Measurements from ENCODE around the gene EFCC1. TPM values are rescaled to one million over a fixed set of nuclear protein-coding genes. Genes with fewer than 3 reads are reported as not detected.
"Not testable (repeated sequence)": the region's sequence is repeated elsewhere in the genome, so short reads cannot be mapped to it uniquely, and the experiment has no call there.

EFCC1 gene
- total and polyA plus RNA-seq, 3 experiments from 2014 or later: 0.11 to 0.22 TPM; not detected in 1

DNA sequence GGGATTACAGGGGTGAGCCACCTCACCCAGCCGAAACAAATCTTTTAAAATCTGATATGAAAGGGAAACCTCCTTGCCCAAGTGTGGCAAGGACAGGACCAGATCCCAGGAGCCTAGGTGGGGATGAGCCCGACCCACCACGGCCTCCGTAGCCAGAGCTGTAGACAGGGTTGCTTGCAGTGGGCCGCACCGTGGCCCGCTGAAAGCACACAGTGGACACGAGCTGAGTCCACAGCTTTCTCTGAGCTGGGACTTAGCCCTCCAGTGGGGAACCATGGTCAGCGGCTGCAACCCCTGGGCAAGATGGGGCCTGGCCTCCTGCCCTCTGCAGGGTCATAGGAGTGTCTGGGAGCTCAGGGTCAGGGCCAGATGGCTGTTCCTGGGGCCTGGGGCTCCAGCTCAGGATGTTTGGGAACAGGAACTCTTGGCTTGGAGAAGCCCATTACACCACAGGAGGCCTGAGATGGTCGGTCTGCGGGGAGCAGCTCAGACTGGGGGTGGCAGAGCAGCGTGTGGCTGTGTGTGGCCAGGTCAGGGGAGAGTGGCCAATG lies 84.1 kb downstream of the EFCC1 start:
- no peaks in the 10 kb centered on the region for H3K9me3 ChIP-seq (ENCODE audit: low read length)
- Mint-ChIP-seq H3K4me1 (peaks cover 0 to 4% (median 2%) of the 10 kb centered on the region in 3 donors), H3K4me3 (no peak overlapping the region), H3K27ac (peak overlapping the region in 1 of 8 donors; percentile 43), H3K9me3 (no peaks in the 10 kb centered on the region), H3K36me3 (no peaks in the 10 kb centered on the region), H3K27me3 (no peaks in the 10 kb centered on the region)
- no peak overlapping the region for H3K4me3 ChIP-seq (ENCODE audit: low read length)
- ChIA-PET POLR2A (no interaction called here), CTCF (interaction anchor here (1.0 kb wide), 1 partner anchor 115 kb away, joined by 4 read pairs; no protein-coding TSS in a partner anchor)
- no peak for DNase-seq
- H3K4me1 ChIP-seq (ENCODE audit: insufficient read depth, low read length): no peaks in the 10 kb centered on the region
- no peaks in the 10 kb centered on the region for H3K36me3 ChIP-seq (ENCODE audit: insufficient read depth, low read length)
- no peaks in the 10 kb centered on the region for H3K27me3 ChIP-seq (ENCODE audit: insufficient read depth, low read length, poor library complexity, severe bottlenecking)
- H3K27ac ChIP-seq (ENCODE audit: low read depth, low read length): no peak overlapping the region

GRCh38 chr3:129085818-129086217 lies 84.7 kb downstream of the EFCC1 start:
- Histone ChIP-seq H3K4me3 (ENCODE audit: low read length) (no peak overlapping the region), H3K36me3 (ENCODE audit: insufficient read depth, low read length) (no peaks in the 10 kb centered on the region), H3K4me1 (ENCODE audit: insufficient read depth, low read length) (no peaks in the 10 kb centered on the region), H3K9me3 (ENCODE audit: low read length) (no peaks in the 10 kb centered on the region), H3K27ac (ENCODE audit: low read depth, low read length) (no peak overlapping the region), H3K27me3 (ENCODE audit: insufficient read depth, low read length, poor library complexity, severe bottlenecking) (no peaks in the 10 kb centered on the region)
- Mint-ChIP-seq H3K4me1 (peaks cover 0 to 4% (median 2%) of the 10 kb centered on the region in 3 donors), H3K4me3 (no peak overlapping the region), H3K9me3 (no peaks in the 10 kb centered on the region), H3K27me3 (no peaks in the 10 kb centered on the region), H3K27ac (peak overlapping the region in 1 of 8 donors; percentile 43), H3K36me3 (no peaks in the 10 kb centered on the region)
- CTCF ChIA-PET: interaction anchor here (1.0 kb wide), 1 partner anchor 115 kb away, joined by 4 read pairs; no protein-coding TSS in a partner anchor
- DNase-seq: no peak
- POLR2A ChIA-PET: no interaction called here

- no peaks in the 10 kb centered on the region for H3K4me1 ChIP-seq (ENCODE audit: insufficient read depth, low read length)
- no peaks in the 10 kb centered on the region for H3K9me3 ChIP-seq (ENCODE audit: low read length)
- ChIA-PET CTCF (no interaction called here), POLR2A (interaction anchor here (1.0 kb wide), 1 partner anchor 33 kb away, joined by 5 read pairs; no protein-coding TSS in a partner anchor)
- no peak overlapping the region for H3K4me3 ChIP-seq (ENCODE audit: low read length)
- H3K27me3 ChIP-seq (ENCODE audit: insufficient read depth, low read length, poor library complexity, severe bottlenecking): no peaks in the 10 kb centered on the region
- H3K27ac Mint-ChIP-seq: no peak overlapping the region
- H3K4me3 Mint-ChIP-seq: no peak overlapping the region
- DNase-seq: no peak
- no peaks in the 10 kb centered on the region for H3K36me3 ChIP-seq (ENCODE audit: insufficient read depth, low read length)
- H3K36me3 Mint-ChIP-seq: peaks cover 0 to 11% (median 1%) of the 10 kb centered on the region in 3 donors
- H3K9me3 Mint-ChIP-seq: no peaks in the 10 kb centered on the region
- no peaks in the 10 kb centered on the region for H3K27me3 Mint-ChIP-seq
- H3K27ac ChIP-seq (ENCODE audit: low read depth, low read length): no peak overlapping the region
- peaks cover 0 to 2% (median 0%) of the 10 kb centered on the region in 3 donors for H3K4me1 Mint-ChIP-seq
These were observed 86.1 kb downstream of the EFCC1 start for GRCh38 chr3:129087138-129087702.

- H3K4me3 ChIP-seq (ENCODE audit: low read length); H3K9me3 Mint-ChIP-seq; H3K27ac Mint-ChIP-seq; H3K4me3 Mint-ChIP-seq; H3K27me3 Mint-ChIP-seq; H3K27ac ChIP-seq (ENCODE audit: low read depth, low read length); CTCF ChIA-PET; H3K4me1 ChIP-seq (ENCODE audit: insufficient read depth, low read length); H3K4me1 Mint-ChIP-seq; H3K36me3 ChIP-seq (ENCODE audit: insufficient read depth, low read length); H3K27me3 ChIP-seq (ENCODE audit: insufficient read depth, low read length, poor library complexity, severe bottlenecking); H3K9me3 ChIP-seq (ENCODE audit: low read length): not testable (repeated sequence)
- DNase-seq: peak in 1 of 5 donors; percentile 46
- POLR2A ChIA-PET: interaction anchor here (1.0 kb wide), 1 partner anchor 33 kb away, joined by 5 read pairs; no protein-coding TSS in a partner anchor
- H3K36me3 Mint-ChIP-seq: peaks cover 0 to 13% (median 3%) of the 10 kb centered on the region in 3 donors
These were observed 86.8 kb downstream of the EFCC1 start for GRCh38 chr3:129087904-129088303.

DNA sequence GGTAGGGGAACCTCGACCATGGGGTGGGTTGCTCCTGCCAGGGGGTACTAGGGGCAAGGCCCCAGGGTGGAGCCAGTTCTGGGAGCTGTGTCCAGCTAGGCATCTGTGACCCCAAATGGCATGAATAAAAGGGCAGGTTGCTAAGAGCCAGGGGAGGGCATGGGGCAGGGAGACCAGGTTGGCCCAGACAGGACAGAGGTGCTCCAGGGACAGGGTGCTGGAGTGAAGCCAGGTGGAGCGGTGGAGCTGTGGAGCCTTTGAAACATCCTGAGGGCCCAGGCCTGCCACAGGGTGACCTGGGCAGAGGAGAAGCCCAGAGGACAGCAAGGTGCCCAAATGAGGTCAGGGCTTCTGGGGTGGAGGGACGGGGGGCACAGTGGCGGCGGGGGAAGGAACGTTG lies 87.2 kb downstream of the EFCC1 start:
- H3K27ac Mint-ChIP-seq, H3K27me3 Mint-ChIP-seq: not testable (repeated sequence)
- peaks cover 0 to 13% (median 3%) of the 10 kb centered on the region in 3 donors for H3K36me3 Mint-ChIP-seq

More for the DNA sequence above, 87.2 kb downstream of the EFCC1 start:
- H3K9me3 Mint-ChIP-seq; H3K4me3 ChIP-seq (ENCODE audit: low read length); POLR2A ChIA-PET; DNase-seq; CTCF ChIA-PET; H3K9me3 ChIP-seq (ENCODE audit: low read length); H3K27ac ChIP-seq (ENCODE audit: low read depth, low read length); H3K4me1 Mint-ChIP-seq; H3K4me1 ChIP-seq (ENCODE audit: insufficient read depth, low read length); H3K36me3 ChIP-seq (ENCODE audit: insufficient read depth, low read length); H3K27me3 ChIP-seq (ENCODE audit: insufficient read depth, low read length, poor library complexity, severe bottlenecking); H3K4me3 Mint-ChIP-seq: not testable (repeated sequence)

Other genes starting within 250 kb of the EFCC1 start
- 10 to 100 TPM; 50.5 to 51.2 TPM for gene ACAD9, start 121.7 kb upstream of the EFCC1 start, total RNA-seq
- gene ACAD9, start 121.7 kb upstream of the EFCC1 start, polyA plus RNA-seq: 19.8 TPM
- under 1 TPM in 1 of 2 experiments, not detected in 1; 0.13 TPM for gene CFAP92, start 7.2 kb upstream of the EFCC1 start, total RNA-seq
- 0.24 TPM for gene CFAP92, start 7.2 kb upstream of the EFCC1 start, polyA plus RNA-seq
- gene GP9, start 59.5 kb downstream of the EFCC1 start, total RNA-seq: not detected
- not detected for gene GP9, start 59.5 kb downstream of the EFCC1 start, polyA plus RNA-seq
- 10 to 100 TPM; 22.9 to 28.6 TPM for gene RAB43, start 120.5 kb downstream of the EFCC1 start, total RNA-seq
- gene RAB43, start 120.5 kb downstream of the EFCC1 start, polyA plus RNA-seq: 14.9 TPM
- 10 to 100 TPM; 84.6 to 94.7 TPM for gene ISY1, start 159.8 kb downstream of the EFCC1 start, total RNA-seq
- 91.6 TPM for gene ISY1, start 159.8 kb downstream of the EFCC1 start, polyA plus RNA-seq
- gene CNBP, start 182.6 kb downstream of the EFCC1 start, total RNA-seq: 100 to 1,000 TPM; 474 to 487 TPM
- 931 TPM for gene CNBP, start 182.6 kb downstream of the EFCC1 start, polyA plus RNA-seq
- gene COPG1, start 248.3 kb downstream of the EFCC1 start, total RNA-seq: 100 to 1,000 TPM; 134 to 136 TPM
- gene COPG1, start 248.3 kb downstream of the EFCC1 start, polyA plus RNA-seq: 101 TPM